ENCODE data around the gene MECR.

MECR gene

DNA sequence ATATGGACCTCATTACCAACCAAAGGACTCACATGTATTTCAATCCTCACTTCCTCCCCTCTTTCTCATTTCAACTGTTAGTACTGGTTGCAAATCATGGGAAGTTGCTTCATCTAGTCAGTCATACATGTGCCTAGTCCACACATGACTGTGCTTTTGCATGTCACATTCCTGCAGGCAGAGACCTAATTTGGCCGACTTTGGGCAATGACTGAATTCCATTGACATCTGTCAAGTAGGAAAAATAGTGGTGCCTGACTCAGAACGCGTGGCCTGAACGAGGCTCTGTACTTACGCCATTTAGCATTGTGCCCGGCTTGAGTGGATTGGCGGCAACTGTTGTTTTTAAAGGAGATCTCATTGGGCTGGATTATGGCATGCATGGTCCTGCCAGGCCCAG lies 23.6 kb upstream of the MECR start:
- DNase-seq, result no peak

- DNase-seq, result no peak
These were observed 22.4 kb upstream of the MECR start for GRCh38 chr1:29253180-29253579.

DNA sequence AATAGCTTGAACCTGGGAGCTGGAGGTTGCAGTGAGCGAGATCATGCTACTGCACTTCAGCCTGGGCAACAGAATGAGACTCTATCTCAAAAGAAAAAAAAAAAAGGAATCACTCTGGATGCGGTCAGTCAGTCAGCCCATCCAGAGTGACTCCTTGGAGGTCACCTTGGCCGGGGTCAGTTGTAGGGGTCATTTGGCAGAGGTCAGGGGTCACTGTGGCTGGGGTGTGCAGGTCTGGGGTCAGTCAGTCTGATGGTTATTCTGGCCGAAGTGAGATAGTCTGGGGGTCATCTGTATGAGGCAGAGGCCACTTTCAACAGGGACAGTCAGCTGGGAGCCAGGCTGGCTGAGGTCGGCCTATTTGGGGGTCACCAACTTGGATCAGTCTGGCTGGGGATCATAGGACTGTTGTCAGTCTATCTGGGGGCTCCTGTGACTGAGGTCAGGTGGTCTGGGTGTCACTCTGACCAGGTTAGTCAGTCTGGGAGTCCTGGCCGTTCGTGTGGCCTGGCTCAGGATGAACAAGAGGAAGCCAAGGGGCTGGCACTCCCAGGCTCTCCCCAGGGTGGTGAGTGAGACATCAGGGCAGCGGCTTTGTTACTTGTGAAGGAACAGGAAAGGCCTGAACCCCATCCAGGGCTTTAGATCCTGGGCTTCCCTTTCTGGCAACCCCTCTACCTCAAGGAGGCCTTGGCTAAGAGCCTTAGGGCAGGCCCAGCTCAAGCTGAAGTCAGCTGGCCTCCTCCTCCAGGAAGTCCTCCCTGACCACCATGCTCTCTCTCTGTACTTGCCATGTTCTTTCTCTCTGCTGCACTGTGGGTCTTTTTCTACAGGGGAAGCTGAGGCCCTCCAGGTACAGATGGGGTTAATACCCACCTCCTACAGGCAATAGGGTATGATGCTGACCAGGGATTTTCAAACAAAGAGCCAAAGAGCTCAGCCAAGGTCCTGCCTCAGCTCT lies 20.7 kb upstream of the MECR start:
- DNase-seq, result no peak

GRCh38 chr1:29249951-29250581 lies 19.3 kb upstream of the MECR start:
- DNase-seq, result no peak

- no peak for DNase-seq
These were observed 18.5 kb upstream of the MECR start for GRCh38 chr1:29249170-29249691.

DNA sequence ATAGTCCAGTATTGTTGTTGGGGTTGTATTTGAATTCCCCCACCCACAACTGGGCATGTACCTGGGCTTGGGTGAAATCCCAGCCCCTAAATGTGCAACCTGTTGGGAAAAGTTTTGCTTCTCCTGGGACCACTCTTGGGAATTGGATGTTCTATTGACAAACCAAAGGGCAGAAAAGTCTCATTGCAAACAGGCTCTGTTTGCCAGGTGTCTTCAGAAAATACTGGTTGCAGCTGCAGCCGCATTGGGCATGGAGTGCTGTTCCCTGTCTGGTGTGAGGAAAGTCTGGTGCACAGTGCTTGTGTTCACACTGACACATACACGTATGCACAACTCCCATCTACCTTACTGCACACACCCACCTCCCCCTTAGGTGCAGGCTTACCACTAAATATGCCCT lies 17.7 kb upstream of the MECR start:
- DNase-seq, result no peak

- DNase-seq, result no peak
These were observed 17.0 kb upstream of the MECR start for GRCh38 chr1:29247571-29248273.

GRCh38 chr1:29247044-29247443 lies 16.3 kb upstream of the MECR start:
- DNase-seq, result no peak

GRCh38 chr1:29245876-29246275 lies 15.1 kb upstream of the MECR start:
- DNase-seq, result peak; percentile 46

DNA sequence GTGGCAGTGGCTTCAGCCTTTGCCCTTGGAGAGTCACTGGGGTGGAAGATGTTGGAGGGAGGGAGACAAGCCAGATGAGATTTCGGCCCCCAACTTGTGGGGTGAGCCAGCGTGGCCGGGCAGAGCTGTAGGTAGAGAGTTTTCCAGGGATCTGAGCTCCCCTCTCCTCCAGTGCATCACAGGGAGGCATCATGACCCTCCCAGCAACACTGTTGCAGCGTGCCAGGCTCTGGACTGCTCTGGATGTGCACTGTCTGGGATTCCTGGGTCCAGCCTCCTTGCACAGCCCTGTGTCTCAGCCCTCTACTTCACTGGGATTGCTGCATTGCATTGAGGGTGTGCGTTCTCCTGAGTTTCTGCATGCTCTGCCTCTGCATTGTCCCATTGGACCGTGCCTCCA lies 14.5 kb upstream of the MECR start:
- DNase-seq, result no peak

DNA sequence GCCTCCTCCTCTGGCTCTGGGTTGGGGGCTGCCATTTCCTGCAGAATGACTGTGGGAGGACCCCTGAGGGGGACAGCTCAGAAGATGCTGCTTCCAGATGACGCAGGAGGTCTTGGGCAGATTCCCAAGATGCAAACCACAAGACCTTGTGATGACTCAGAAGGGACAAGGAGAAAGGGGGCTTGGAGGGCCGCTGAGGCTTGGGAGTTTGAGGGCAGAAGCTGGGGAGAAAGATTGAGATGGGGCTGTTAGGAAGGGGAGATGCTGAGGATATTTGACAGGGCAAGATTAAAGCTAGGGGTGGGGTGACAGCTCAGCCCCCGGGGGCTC lies 13.1 kb upstream of the MECR start:
- no peak for DNase-seq

GRCh38 chr1:29243023-29243870 lies 12.5 kb upstream of the MECR start:
- no peak for DNase-seq

DNA sequence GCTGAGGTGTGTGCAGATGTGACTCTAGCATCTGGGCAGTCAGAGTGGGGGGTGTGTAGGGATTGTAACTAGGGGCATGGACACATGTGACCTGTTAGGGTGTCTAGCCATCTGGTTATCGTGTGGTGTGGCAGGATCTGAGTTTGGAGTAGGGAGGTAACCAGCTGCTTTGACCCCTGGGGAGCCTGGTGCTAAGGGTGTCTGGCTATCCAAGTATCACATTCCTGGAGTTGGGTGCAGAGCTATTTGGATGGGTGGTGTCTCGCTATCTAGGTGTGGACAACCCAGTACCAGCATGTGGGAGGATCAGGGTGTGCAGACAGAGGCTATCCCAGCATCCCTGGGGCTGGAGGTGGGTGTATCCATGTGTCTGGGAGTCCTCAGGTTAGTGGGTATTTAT lies 10.3 kb upstream of the MECR start:
- no peak for DNase-seq

GRCh38 chr1:29240400-29240837 lies 9.7 kb upstream of the MECR start:
- peak; percentile 42 for DNase-seq

DNA sequence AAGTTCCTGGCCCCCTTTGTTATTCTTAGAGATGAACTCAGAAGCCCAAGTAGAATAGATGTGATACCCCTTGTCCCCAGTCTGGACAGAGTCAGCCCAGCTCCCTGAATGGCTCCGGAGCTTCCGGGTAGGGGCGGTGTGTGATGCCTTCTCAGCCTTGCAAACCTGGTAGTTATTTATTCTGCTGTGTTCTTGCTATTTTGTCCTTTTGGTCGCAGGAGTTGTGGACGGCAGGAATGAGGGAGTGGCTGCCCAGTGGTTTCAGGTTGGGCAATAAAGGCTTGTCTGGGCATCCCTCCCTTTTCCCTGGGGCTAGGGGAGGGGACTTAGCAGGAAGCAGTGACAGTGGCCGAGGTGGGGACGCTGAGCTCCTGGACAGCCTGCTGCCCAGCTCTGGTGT lies 8.4 kb upstream of the MECR start:
- DNase-seq, result no peak

DNA sequence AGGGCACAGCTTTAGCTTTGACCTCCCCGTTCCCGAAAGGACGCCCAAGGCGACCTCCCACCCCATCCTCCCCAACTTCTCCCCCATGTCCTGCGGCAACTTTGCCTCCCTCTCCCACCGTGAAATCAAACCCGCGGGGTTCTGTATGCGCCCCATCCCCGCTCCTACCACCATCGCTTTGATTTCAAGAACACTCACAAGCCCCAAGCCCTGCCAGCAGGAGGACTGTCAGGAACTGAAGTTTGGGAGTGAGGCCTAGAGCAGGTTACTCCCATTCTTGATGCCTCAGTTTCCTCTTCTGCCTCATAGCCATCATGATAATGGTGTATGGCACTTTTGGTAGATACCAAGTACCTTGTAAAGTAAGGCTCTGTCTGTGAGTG lies 7.9 kb upstream of the MECR start:
- DNase-seq, result no peak

- DNase-seq, result no peak
These were observed 7.3 kb upstream of the MECR start for GRCh38 chr1:29237852-29238619.

DNA sequence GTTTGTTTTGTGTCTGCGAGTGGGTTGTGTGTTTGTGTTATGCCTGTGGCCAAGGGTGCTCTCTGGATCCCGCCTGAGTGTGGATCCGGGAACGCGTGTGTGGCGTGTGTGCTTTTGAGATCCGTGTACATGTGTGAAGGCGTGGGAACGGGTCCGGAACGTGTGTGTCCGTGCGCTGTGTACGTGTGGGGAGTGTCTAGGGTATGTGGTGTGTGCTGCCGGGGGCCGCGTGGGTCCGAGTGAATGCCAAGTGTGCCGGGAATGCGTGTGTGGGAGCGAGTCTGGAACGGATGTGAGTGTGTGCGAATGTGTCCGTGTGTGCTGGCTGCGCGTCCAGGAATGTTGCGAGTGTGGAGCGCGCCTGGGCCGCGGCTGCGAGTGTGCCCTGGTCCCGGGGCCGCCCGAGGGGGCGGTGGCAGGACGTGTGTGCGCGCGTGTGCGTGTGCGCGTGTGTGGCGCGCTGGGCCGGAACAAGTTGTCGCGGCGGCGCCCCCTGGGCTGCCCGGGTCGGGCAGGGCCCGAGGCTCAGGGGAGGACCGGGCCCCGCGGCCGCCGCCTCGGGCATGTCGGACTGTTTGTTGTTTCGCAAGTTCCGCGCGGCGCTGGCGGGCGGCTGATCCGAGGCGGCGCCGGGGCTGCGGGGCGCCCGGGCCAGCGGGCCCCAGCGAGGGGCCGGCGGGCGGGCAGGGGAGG lies 6.5 kb upstream of the MECR start:
- no peak for DNase-seq

- no peak for DNase-seq
These were observed 6.0 kb upstream of the MECR start for GRCh38 chr1:29236712-29237128.

GRCh38 chr1:29235955-29236711 lies 5.4 kb upstream of the MECR start, which contains the start of gene PTPRU:
Gene PTPRU, plus strand, starts transcription at chr1:29236522. Its CDS starts 123 bp downstream, at chr1:29236645.
- peak; percentile 9 for DNase-seq
